Bronchial epithelial cell (primary cell): ENCODE measurements around the gene BDP1. TPM values are rescaled to one million over a fixed set of nuclear protein-coding genes. Genes with fewer than 3 reads are reported as not detected.
"Not testable (repeated sequence)": the region's sequence is repeated elsewhere in the genome, so short reads cannot be mapped to it uniquely, and the experiment has no call there.

ENCODE experiments used
- DNase-seq: peaks from one replicate; pipeline ENCODE4 v3.0.0-alpha.2; 2010; ENCODE audit warnings: low read depth
- FAIRE-seq: peaks from 2 replicates; lab custom pipeline; 2011; peaks lifted over from hg19 to GRCh38; lab: Jason Lieb, UNC
- H3K27me3 ChIP-seq: 2 replicates; pipeline ENCODE4 v1.5.1; 2011; ENCODE audit warnings: low read length; ENCODE audit not compliant: control insufficient read depth, insufficient read depth
- H3K36me3 ChIP-seq: 2 replicates; pipeline ENCODE4 v1.5.1; 2011; ENCODE audit warnings: low read length; ENCODE audit not compliant: control insufficient read depth, insufficient read depth
- H3K4me3 ChIP-seq: 2 replicates; pipeline ENCODE4 v1.5.1; 2011; ENCODE audit warnings: mild to moderate bottlenecking, low read depth, low read length, control low read depth
- CTCF ChIP-seq: IDR thresholded peaks from 2 replicates; pipeline ENCODE4 v1.5.1; 2011; ENCODE audit warnings: mild to moderate bottlenecking, moderate library complexity, low read length, control low read depth, inconsistent platforms; ENCODE audit not compliant: insufficient read depth, severe bottlenecking
- total RNA-seq: library from RNA; depleted of rRNA; stranded (reverse); fragments of >200 nt; gene quantifications from 2 replicates; pipeline ENCODE4 v1.2.1, GENCODE V29; 2014

Gene BDP1
- total RNA-seq, 1 donor from 2014 or later: 17.1 TPM

DNA sequence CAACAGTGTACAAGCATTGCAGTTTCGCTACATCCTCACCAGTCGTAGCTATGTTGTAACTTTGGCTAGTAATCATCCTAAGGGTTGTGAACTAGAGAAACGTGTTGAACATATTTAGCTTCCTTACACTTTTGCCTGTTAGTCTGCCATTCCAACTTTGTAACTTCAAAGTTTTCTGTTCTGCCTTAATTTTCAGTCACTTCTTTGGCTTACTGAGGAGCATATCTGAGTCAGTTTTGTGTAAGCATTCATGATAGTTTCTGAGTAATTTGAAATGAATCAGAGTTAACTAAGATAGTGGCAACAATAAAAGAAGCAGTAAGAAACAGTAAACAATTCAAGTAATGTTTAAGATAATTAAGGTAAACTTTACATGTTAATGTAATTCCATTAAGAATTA is 72.8 kb downstream of the BDP1 start:
- no peak for TF ChIP-seq CTCF
- H3K27me3 ChIP-seq: no peaks in the 10 kb centered on the region
- no peak overlapping the region for H3K4me3 ChIP-seq
- DNase-seq (peak; percentile 35), FAIRE-seq (no peak)
- peaks cover under 1% of the 10 kb centered on the region for H3K36me3 ChIP-seq

- Histone ChIP-seq H3K4me3 (no peak overlapping the region), H3K27me3 (no peaks in the 10 kb centered on the region), H3K36me3 (no peaks in the 10 kb centered on the region)
- FAIRE-seq (no peak), DNase-seq (no peak)
- TF ChIP-seq CTCF: no peak
These were observed 74.2 kb downstream of the BDP1 start for GRCh38 chr5:71529682-71530081.

DNA sequence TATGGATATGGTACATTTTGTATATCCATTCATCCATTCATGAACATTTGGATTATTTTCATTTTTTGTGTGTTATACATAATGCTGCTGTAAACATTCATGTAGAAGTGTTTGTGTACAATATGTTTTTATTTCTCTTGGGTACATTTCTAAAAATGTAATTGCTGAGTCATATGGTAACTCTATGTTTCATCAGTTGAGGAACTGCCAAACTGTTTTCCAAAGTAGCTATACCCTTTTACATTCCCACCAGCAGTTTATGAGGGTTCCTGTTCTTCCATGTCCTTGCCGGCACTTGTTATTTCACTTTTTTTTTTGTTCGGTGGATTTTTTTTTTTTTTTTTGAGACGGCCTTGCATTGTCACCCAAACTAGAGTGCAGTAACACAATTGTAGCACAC is 77.7 kb downstream of the BDP1 start:
- Histone ChIP-seq H3K27me3 (no peaks in the 10 kb centered on the region), H3K4me3 (no peak overlapping the region), H3K36me3 (peaks cover 3% of the 10 kb centered on the region)
- FAIRE-seq (no peak), DNase-seq (peak; percentile 5)
- TF ChIP-seq CTCF: no peak

DNA sequence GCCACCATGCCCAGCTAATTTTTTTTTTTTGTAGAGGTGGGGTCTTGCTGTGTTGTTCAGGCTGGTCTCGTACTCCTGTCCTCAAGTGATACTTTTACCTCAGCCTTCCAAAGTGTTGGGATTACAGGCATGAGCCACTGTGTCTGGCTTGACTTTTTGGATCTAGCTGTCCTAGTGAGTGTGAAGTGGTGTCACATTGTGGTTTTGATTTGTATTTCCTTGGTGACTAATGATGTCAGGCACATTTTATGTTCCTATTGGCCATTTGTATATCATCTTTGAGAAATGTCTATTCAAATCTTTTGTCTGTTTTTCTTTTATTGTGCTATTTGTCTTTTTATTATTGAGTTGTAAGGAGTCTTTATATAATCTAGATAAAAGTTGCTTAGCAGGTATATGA is 78.2 kb downstream of the BDP1 start:
- H3K4me3 ChIP-seq: no peak overlapping the region
- peaks cover 3% of the 10 kb centered on the region for H3K36me3 ChIP-seq
- FAIRE-seq: no peak
- no peaks in the 10 kb centered on the region for H3K27me3 ChIP-seq
- peak; percentile 53 for DNase-seq
- no peak for TF ChIP-seq CTCF

GRCh38 chr5:71537687-71538086 is 82.2 kb downstream of the BDP1 start:
- FAIRE-seq (no peak), DNase-seq (no peak)
- no peak overlapping the region for H3K4me3 ChIP-seq
- H3K27me3 ChIP-seq: no peaks in the 10 kb centered on the region
- peaks cover 4% of the 10 kb centered on the region for H3K36me3 ChIP-seq
- no peak for TF ChIP-seq CTCF

- H3K4me3 ChIP-seq, H3K36me3 ChIP-seq, FAIRE-seq, H3K27me3 ChIP-seq, DNase-seq: not testable (repeated sequence)
These were observed 95.4 kb downstream of the BDP1 start for GRCh38 chr5:71550885-71551284.

- not testable (repeated sequence) for FAIRE-seq, H3K4me3 ChIP-seq, H3K36me3 ChIP-seq, DNase-seq, H3K27me3 ChIP-seq
These were observed 96.1 kb downstream of the BDP1 start for GRCh38 chr5:71551582-71551981.

- H3K36me3 ChIP-seq, FAIRE-seq, H3K27me3 ChIP-seq, H3K4me3 ChIP-seq, DNase-seq: not testable (repeated sequence)
These were observed 96.7 kb downstream of the BDP1 start for GRCh38 chr5:71552026-71552749.
